Smooth muscle cell (in vitro differentiated cells): ENCODE data around the gene FAM9C. TPM values are rescaled to one million over a fixed set of nuclear protein-coding genes. Genes with fewer than 3 reads are reported as not detected.

ENCODE experiments used
- DNase-seq: peaks from one replicate; lab custom pipeline; 2025; ENCODE audit not compliant: unreplicated experiment; lab: John Stamatoyannopoulos, UW
- H2AFZ ChIP-seq: fragments of 200-600 bp; sonication (generic); 2 replicates; pipeline ENCODE4 v1.6.0; 2016; ENCODE audit warnings: antibody characterized with exemption, low read depth, mild to moderate bottlenecking
- H3F3A ChIP-seq: fragments of 200-600 bp; sonication (generic); 2 replicates; pipeline ENCODE4 v1.6.0; 2017; ENCODE audit warnings: antibody characterized with exemption, low read depth
- H3K27ac ChIP-seq: fragments of 200-600 bp; sonication (generic); 2 replicates; pipeline ENCODE4 v1.5.1; 2016; ENCODE audit warnings: low read depth, mild to moderate bottlenecking
- H3K27me3 ChIP-seq: fragments of 200-600 bp; sonication (generic); 2 replicates; pipeline ENCODE4 v1.6.1; 2016; ENCODE audit warnings: low read depth, mild to moderate bottlenecking
- H3K36me3 ChIP-seq: fragments of 200-600 bp; sonication (generic); 2 replicates; pipeline ENCODE4 v1.5.1; 2016; ENCODE audit warnings: low read depth
- H3K4me1 ChIP-seq: fragments of 200-600 bp; sonication (generic); 2 replicates; pipeline ENCODE4 v1.5.1; 2016; ENCODE audit warnings: low read depth
- H3K4me2 ChIP-seq: fragments of 200-600 bp; sonication (generic); 2 replicates; pipeline ENCODE4 v1.6.0; 2016; ENCODE audit warnings: mild to moderate bottlenecking
- H3K4me3 ChIP-seq: fragments of 200-600 bp; sonication (generic); 2 replicates; pipeline ENCODE4 v1.5.1; 2016; ENCODE audit warnings: mild to moderate bottlenecking
- H3K79me2 ChIP-seq: fragments of 200-600 bp; sonication (generic); 2 replicates; pipeline ENCODE4 v1.6.0; 2016; ENCODE audit warnings: low read depth, mild to moderate bottlenecking
- H3K9ac ChIP-seq: fragments of 200-600 bp; sonication (generic); 2 replicates; pipeline ENCODE4 v1.6.0; 2016; ENCODE audit warnings: low read depth
- H3K9me3 ChIP-seq: fragments of 200-600 bp; sonication (generic); replicated peaks from 2 replicates; pipeline ENCODE4 v1.5.1; 2016; ENCODE audit warnings: low read depth
- H4K20me1 ChIP-seq: fragments of 200-600 bp; sonication (generic); 2 replicates; pipeline ENCODE4 v1.6.0; 2016; ENCODE audit warnings: low read depth
- WGBS: methylation state at CpG from one replicate; pipeline ENCODE4 v1.1.7; 2016; ENCODE audit warnings: low lambda C conversion rate; 5-methylcytosine and 5-hydroxymethylcytosine counted together
- polyA plus RNA-seq: library from polyadenylated mRNA; unstranded; fragments of >200 nt; fragmentation: Nextera tagmentation; extraction: Ambion mirVana; gene quantifications from 2 replicates; pipeline ENCODE4 v1.2.1, GENCODE V29; 2016
- total RNA-seq: library from RNA; depleted of rRNA; stranded (reverse); fragments of >200 nt; gene quantifications from 2 replicates; pipeline ENCODE4 v1.2.3, GENCODE V29; 2014
- TF ChIP-seq, protein P1 (sequence below): fragments of 200-600 bp; sonication (generic); IDR thresholded peaks from 2 replicates; pipeline ENCODE4 v1.5.1; 2017; ENCODE audit warnings: borderline replicate concordance, mild to moderate bottlenecking, antibody characterized with exemption; ENCODE audit not compliant: insufficient read depth, poor library complexity, severe bottlenecking

Gene FAM9C
- total and polyA plus RNA-seq, 2 experiments from 2014 or later: not detected

GRCh38 chrX:13076176-13076961 is 31.9 kb upstream of the FAM9C start:
- H2AFZ ChIP-seq: no peak overlapping the region
- H3K27ac ChIP-seq: peak overlapping the region; percentile 91
- TF ChIP-seq, protein P1, sequence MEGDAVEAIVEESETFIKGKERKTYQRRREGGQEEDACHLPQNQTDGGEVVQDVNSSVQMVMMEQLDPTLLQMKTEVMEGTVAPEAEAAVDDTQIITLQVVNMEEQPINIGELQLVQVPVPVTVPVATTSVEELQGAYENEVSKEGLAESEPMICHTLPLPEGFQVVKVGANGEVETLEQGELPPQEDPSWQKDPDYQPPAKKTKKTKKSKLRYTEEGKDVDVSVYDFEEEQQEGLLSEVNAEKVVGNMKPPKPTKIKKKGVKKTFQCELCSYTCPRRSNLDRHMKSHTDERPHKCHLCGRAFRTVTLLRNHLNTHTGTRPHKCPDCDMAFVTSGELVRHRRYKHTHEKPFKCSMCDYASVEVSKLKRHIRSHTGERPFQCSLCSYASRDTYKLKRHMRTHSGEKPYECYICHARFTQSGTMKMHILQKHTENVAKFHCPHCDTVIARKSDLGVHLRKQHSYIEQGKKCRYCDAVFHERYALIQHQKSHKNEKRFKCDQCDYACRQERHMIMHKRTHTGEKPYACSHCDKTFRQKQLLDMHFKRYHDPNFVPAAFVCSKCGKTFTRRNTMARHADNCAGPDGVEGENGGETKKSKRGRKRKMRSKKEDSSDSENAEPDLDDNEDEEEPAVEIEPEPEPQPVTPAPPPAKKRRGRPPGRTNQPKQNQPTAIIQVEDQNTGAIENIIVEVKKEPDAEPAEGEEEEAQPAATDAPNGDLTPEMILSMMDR: no peak
- no peaks in the 10 kb centered on the region for H4K20me1 ChIP-seq
- no peaks in the 10 kb centered on the region for H3K36me3 ChIP-seq
- no peak overlapping the region for H3K4me2 ChIP-seq
- WGBS: 81% methylated on average over 4 of the region's 4 CpGs
- no peak overlapping the region for H3K4me3 ChIP-seq
- no peak overlapping the region for H3K9ac ChIP-seq
- H3K9me3 ChIP-seq: no peaks in the 10 kb centered on the region
- H3F3A ChIP-seq: peaks cover 21% of the 10 kb centered on the region
- H3K79me2 ChIP-seq: no peaks in the 10 kb centered on the region
- no peaks in the 10 kb centered on the region for H3K27me3 ChIP-seq
- no peak for DNase-seq
- H3K4me1 ChIP-seq: peaks cover 8% of the 10 kb centered on the region

DNA sequence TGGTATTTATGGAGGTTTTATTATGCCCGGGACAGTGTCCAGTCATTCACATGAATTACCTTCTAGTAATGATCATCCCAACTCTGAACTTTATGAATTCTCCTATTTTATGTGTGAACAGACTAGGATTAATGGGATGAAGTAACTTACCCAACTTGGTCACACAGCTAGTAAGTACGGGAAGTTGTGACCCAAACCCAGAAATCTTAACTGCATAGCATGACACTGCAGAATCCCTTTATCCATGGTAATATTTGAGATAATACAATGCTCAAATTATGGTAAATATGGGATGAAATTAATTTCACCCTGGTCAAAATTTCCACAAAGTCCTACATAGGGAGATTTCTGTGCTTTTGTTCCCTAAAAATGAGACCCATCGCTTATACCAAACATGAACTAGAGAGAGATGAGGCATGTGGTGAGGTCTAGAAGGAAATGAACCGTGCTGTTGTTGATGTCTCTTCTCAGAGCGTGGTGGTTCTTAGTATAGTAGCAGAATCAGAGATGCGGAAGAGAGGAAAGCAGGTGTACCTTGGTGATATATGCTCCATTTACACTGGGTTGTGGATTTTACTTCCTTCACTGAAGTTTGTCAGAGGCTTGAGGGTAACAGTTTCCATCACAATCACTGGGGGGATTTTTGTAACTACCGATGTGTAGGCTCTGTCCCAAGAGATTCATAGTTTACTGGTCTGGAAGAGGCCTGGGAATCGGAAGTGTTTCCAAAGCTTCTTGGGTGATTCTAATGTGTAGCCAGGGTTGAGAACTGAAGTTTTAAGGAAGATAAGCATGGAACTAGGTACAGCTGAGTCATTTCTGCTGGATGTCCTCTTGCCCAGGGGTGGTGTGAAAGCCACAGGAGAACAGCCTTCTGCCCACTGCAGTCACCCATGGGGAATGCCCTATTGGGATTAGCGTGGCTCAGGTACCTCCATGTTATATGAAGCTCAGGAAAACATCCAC is 30.2 kb upstream of the FAM9C start:
- TF ChIP-seq, protein P1: no peak
- no peaks in the 10 kb centered on the region for H3K36me3 ChIP-seq
- H3K79me2 ChIP-seq: no peaks in the 10 kb centered on the region
- no peak overlapping the region for H3K9ac ChIP-seq
- H3K9me3 ChIP-seq: peaks cover 6% of the 10 kb centered on the region
- 91% methylated on average over 9 of the region's 9 CpGs for WGBS
- H3F3A ChIP-seq: peaks cover 18% of the 10 kb centered on the region
- H3K27ac ChIP-seq: no peak overlapping the region
- no peak overlapping the region for H3K4me2 ChIP-seq
- no peak for DNase-seq
- H3K4me1 ChIP-seq: peaks cover 8% of the 10 kb centered on the region
- H4K20me1 ChIP-seq: no peaks in the 10 kb centered on the region
- no peaks in the 10 kb centered on the region for H3K27me3 ChIP-seq
- H2AFZ ChIP-seq: no peak overlapping the region
- no peak overlapping the region for H3K4me3 ChIP-seq

DNA sequence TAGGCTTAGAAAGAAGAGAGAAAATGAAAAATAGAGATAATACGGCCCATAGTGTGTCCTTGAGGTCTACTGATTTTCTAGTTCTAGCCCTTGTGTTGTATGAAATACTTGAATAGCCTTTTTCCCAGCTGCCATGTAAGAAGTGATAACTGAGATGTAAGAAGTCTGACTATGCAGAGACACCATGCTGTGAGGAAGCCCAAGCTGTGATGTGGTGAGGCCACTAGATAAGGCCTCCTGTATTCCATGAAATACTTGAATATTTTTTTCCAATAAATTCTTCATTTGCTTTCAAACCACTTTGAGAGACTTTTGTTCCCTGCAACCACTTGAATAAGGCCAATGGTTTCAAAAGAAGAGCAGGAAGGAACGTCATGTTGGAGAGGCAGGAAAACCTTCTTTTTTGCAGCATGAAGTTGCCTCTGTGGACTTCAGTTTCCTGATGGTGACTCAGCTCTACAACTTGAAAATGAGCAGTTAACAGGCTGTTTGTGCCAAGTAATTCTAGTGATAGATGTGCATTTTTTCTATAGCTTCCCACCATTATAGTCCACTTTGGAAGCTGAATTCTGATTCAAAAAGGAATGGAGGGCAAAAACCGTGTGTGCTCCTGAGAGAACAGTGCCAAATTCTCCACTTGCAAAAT is 25.5 kb upstream of the FAM9C start:
- H3K27me3 ChIP-seq: no peaks in the 10 kb centered on the region
- no peak overlapping the region for H3K4me3 ChIP-seq
- H3K36me3 ChIP-seq: no peaks in the 10 kb centered on the region
- TF ChIP-seq, protein P1: no peak
- H3K9me3 ChIP-seq: peaks cover 6% of the 10 kb centered on the region
- WGBS: 85% methylated on average over 3 of the region's 3 CpGs
- no peak overlapping the region for H3K9ac ChIP-seq
- H3K4me1 ChIP-seq: no peaks in the 10 kb centered on the region
- no peak overlapping the region for H3K4me2 ChIP-seq
- no peaks in the 10 kb centered on the region for H4K20me1 ChIP-seq
- H3F3A ChIP-seq: no peaks in the 10 kb centered on the region
- no peak for DNase-seq
- no peaks in the 10 kb centered on the region for H3K79me2 ChIP-seq
- H2AFZ ChIP-seq: no peak overlapping the region
- H3K27ac ChIP-seq: no peak overlapping the region
